HepG2 (cell line): ENCODE measurements around the gene SLC16A3. TPM values are rescaled to one million over a fixed set of nuclear protein-coding genes. Genes with fewer than 3 reads are reported as not detected.

ENCODE experiments used
- AKNA ChIP-seq: sonication (generic); formaldehyde crosslinking; IDR thresholded peaks from 2 replicates; pipeline ENCODE4 v1.4.0; 2020; ENCODE audit warnings: missing genetic modification reagents, borderline replicate concordance
- DMTF1 ChIP-seq: sonication (generic); formaldehyde crosslinking; IDR thresholded peaks from 2 replicates; pipeline ENCODE4 v1.4.0; 2020; ENCODE audit warnings: mild to moderate bottlenecking, missing genetic modification reagents
- GPN1 ChIP-seq: sonication (generic); formaldehyde crosslinking; IDR thresholded peaks from 2 replicates; pipeline ENCODE4 v1.5.1; 2020; ENCODE audit warnings: missing genetic modification reagents, borderline replicate concordance
- GZF1 ChIP-seq: sonication (generic); formaldehyde crosslinking; IDR thresholded peaks from 2 replicates; pipeline ENCODE4 v1.5.1; 2020; ENCODE audit warnings: mild to moderate bottlenecking, missing genetic modification reagents
- HNF1A ChIP-seq, 2 experiments: sonication (generic) in 1 of 2; formaldehyde crosslinking in 1 of 2; IDR thresholded peaks; 2 replicates each; pipeline versions ENCODE4 v1.4.0 to v1.6.1; 2016 to 2020; ENCODE audit warnings: borderline replicate concordance in 1 of 2, low read depth in 1 of 2, mild to moderate bottlenecking in 1 of 2, missing genetic modification reagents in 1 of 2
- JDP2 ChIP-seq: sonication (generic); formaldehyde crosslinking; IDR thresholded peaks from 2 replicates; pipeline ENCODE4 v1.8.1; 2022; ENCODE audit warnings: missing genetic modification reagents, borderline replicate concordance
- PHF5A ChIP-seq: IDR thresholded peaks from one replicate; pipeline ENCODE4 v1.6.1; 2018; ENCODE audit warnings: low read depth, missing genetic modification reagents; ENCODE audit not compliant: unreplicated experiment
- PITX1 ChIP-seq: sonication (generic); formaldehyde crosslinking; IDR thresholded peaks from 2 replicates; pipeline ENCODE4 v1.5.1; 2020; ENCODE audit warnings: mild to moderate bottlenecking, missing genetic modification reagents
- RBFOX2 ChIP-seq: fragments of 200-400 bp; formaldehyde crosslinking; IDR thresholded peaks from 2 replicates; pipeline ENCODE4 v1.6.1; 2017; ENCODE audit warnings: low read depth, mild to moderate bottlenecking, low read length
- RNF2 ChIP-seq: fragments of 450-650 bp; conservative IDR thresholded peaks from 2 replicates; pipeline ENCODE4 v1.6.1; 2016; ENCODE audit warnings: low read depth
- TEAD2 ChIP-seq: sonication (generic); formaldehyde crosslinking; IDR thresholded peaks from 2 replicates; pipeline ENCODE4 v1.9.0; 2021; ENCODE audit warnings: missing genetic modification reagents
- ZMYM2 ChIP-seq: sonication (generic); formaldehyde crosslinking; IDR thresholded peaks from 2 replicates; pipeline ENCODE4 v1.8.0; 2022; ENCODE audit warnings: mild to moderate bottlenecking, missing genetic modification reagents
- ZNF414 ChIP-seq: sonication (generic); formaldehyde crosslinking; IDR thresholded peaks from 2 replicates; pipeline ENCODE4 v1.5.0; 2020; ENCODE audit warnings: missing genetic modification reagents
- ZNF580 ChIP-seq: IDR thresholded peaks from 2 replicates; pipeline ENCODE4 v1.6.1; 2016; ENCODE audit warnings: low read depth, borderline replicate concordance
- polyA plus RNA-seq, 8 experiments: library from polyadenylated mRNA; depleted of rRNA in 3 of 8; stranded (reverse) in 7 of 8; unstranded in 1 of 8; fragments of >200 nt; fragmentation: Illumina TruSeq in 4 of 8; extraction: Trizol in 4 of 8; gene quantifications; 2 replicates each; pipeline versions ENCODE4 v1.2.1 to v1.2.3, GENCODE V29; 2011 to 2016; ENCODE audit warnings: low read depth in 4 of 8, missing spikeins in 1 of 8, mixed read lengths in 1 of 8; ENCODE audit not compliant: insufficient read depth in 1 of 8
- total RNA-seq, 5 experiments: library from RNA; depleted of rRNA; stranded (reverse); fragments of >200 nt; fragmentation: Illumina TruSeq; extraction: Trizol; gene quantifications; 2 replicates each; pipeline ENCODE4 v1.2.3, GENCODE V29; 2016; ENCODE audit warnings: low read depth in 1 of 5

Gene SLC16A3
- total and polyA plus RNA-seq, 2 of the 13 experiments (the other 11 are each of a cell fraction or from before 2014, with no cell fraction given) = 242 to 349 TPM

- TF ChIP-seq GZF1 (CRISPR knock-in tag) = no peak
- TF ChIP-seq AKNA (CRISPR knock-in tag) = 0 out of 2 replicates have a peak, but pooled peaks have one; percentile 21
- TF ChIP-seq TEAD2 = no peak
- TF ChIP-seq RBFOX2 = peak; percentile 70
- TF ChIP-seq ZMYM2 = no peak
- TF ChIP-seq ZNF414 = no peak; the same call in 1 of the 2 replicates
- no peak for TF ChIP-seq ZNF580
- 0 out of 2 replicates have a peak, but pooled peaks have one; percentile 39 for TF ChIP-seq RNF2
- TF ChIP-seq JDP2 (CRISPR knock-in tag) = no peak; the same call in 1 of the 2 replicates
- no peak for TF ChIP-seq GPN1 (CRISPR knock-in tag)
- TF ChIP-seq PHF5A (CRISPR knock-in tag) = peak; percentile 95
- no peak for TF ChIP-seq HNF1A (IDR thresholded peaks at IDR 0.05; ENCODE audit: low read depth)
- TF ChIP-seq HNF1A (CRISPR knock-in tag; IDR thresholded peaks at IDR 0.05; ENCODE audit: borderline replicate concordance) = no peak; the same call in 1 of the 2 replicates
- no peak for TF ChIP-seq DMTF1 (CRISPR knock-in tag)
- peak; percentile 60 for TF ChIP-seq PITX1 (CRISPR knock-in tag)
Observed at GRCh38 chr17:82241183-82241925, 12.5 kb downstream of the SLC16A3 start (continued).
